Karpas-422 (cell line): ENCODE measurements around the gene C7orf33. TPM values are rescaled to one million over a fixed set of nuclear protein-coding genes. Genes with fewer than 3 reads are reported as not detected.
"Not testable (repeated sequence)": the region's sequence is repeated elsewhere in the genome, so short reads cannot be mapped to it uniquely, and the experiment has no call there.

Experiments used
- DNase-seq: peaks from one replicate; pipeline ENCODE4 v3.0.0-alpha.2; 2015
- H2AFZ ChIP-seq: fragments of 200-600 bp; sonication (generic); 2 replicates; pipeline ENCODE4 v1.6.1; 2014; ENCODE audit warnings: antibody characterized with exemption, low read length, mixed read lengths
- H3K27ac ChIP-seq: fragments of 200-600 bp; sonication (generic); 2 replicates; pipeline ENCODE4 v1.5.1; 2014; ENCODE audit warnings: mild to moderate bottlenecking, low read length, moderate library complexity
- H3K27me3 ChIP-seq: fragments of 200-600 bp; sonication (generic); 2 replicates; pipeline ENCODE4 v1.6.1; 2014; ENCODE audit warnings: low read length, mixed read lengths
- H3K36me3 ChIP-seq: fragments of 200-600 bp; sonication (generic); 2 replicates; pipeline ENCODE4 v1.6.1; 2014; ENCODE audit warnings: low read length, mixed read lengths; ENCODE audit not compliant: insufficient read depth
- H3K4me1 ChIP-seq: fragments of 200-600 bp; sonication (generic); 2 replicates; pipeline ENCODE4 v1.6.1; 2014; ENCODE audit warnings: mild to moderate bottlenecking, low read length, mixed read lengths
- H3K4me2 ChIP-seq: fragments of 200-600 bp; sonication (generic); 2 replicates; pipeline ENCODE4 v1.6.1; 2014; ENCODE audit warnings: low read length, low read depth, mild to moderate bottlenecking; ENCODE audit not compliant: poor library complexity, severe bottlenecking
- H3K4me3 ChIP-seq: fragments of 200-600 bp; sonication (generic); 2 replicates; pipeline ENCODE4 v1.5.1; 2014; ENCODE audit warnings: mild to moderate bottlenecking, antibody characterized with exemption, low read length, mixed read lengths
- H3K79me2 ChIP-seq: fragments of 200-600 bp; sonication (generic); 2 replicates; pipeline ENCODE4 v1.6.1; 2014; ENCODE audit warnings: mild to moderate bottlenecking, low read length, mixed read lengths
- H3K9ac ChIP-seq: fragments of 200-600 bp; sonication (generic); 2 replicates; pipeline ENCODE4 v1.6.0; 2014; ENCODE audit warnings: low read length
- H3K9me2 ChIP-seq: fragments of 200-600 bp; sonication (generic), shearing (Covaris generic); replicated peaks from 2 replicates; pipeline ENCODE4 v1.6.0; 2014; ENCODE audit warnings: mild to moderate bottlenecking, low read length, moderate library complexity; ENCODE audit not compliant: insufficient read depth
- H3K9me3 ChIP-seq: fragments of 300-700, 200-600 bp; sonication (generic); 2 replicates; pipeline ENCODE4 v1.6.1; 2014; ENCODE audit warnings: low read length, mixed read lengths
- H4K20me1 ChIP-seq: fragments of 200-600 bp; sonication (generic); 2 replicates; pipeline ENCODE4 v1.6.1; 2014; ENCODE audit warnings: mild to moderate bottlenecking, antibody characterized with exemption, low read length, low read depth; ENCODE audit not compliant: insufficient read depth
- total RNA-seq: library from RNA; depleted of rRNA; stranded (reverse); fragments of >200 nt; shearing (Covaris generic); gene quantifications from 2 replicates; pipeline ENCODE4 v1.2.3, GENCODE V29; 2014; ENCODE audit warnings: low replicate concordance

Gene C7orf33
- total RNA-seq, 1 experiment from 2014 or later, result not detected

GRCh38 chr7:148570973-148571372, 19.6 kb upstream of the C7orf33 start:
- H3K79me2 ChIP-seq, H3K9me2 ChIP-seq, H4K20me1 ChIP-seq, H3K4me1 ChIP-seq, H3K27ac ChIP-seq, H3K4me2 ChIP-seq, H3K36me3 ChIP-seq, H3K9me3 ChIP-seq, DNase-seq, H3K4me3 ChIP-seq, H3K27me3 ChIP-seq, H3K9ac ChIP-seq, H2AFZ ChIP-seq: not testable (repeated sequence)

- H3K36me3 ChIP-seq, result no peaks in the 10 kb centered on the region
Observed at GRCh38 chr7:148571381-148571780, 19.2 kb upstream of the C7orf33 start.

GRCh38 chr7:148572067-148572522, 18.5 kb upstream of the C7orf33 start:
- Histone ChIP-seq H2AFZ (no peak overlapping the region), H3K36me3 (no peaks in the 10 kb centered on the region), H3K9me3 (no peaks in the 10 kb centered on the region), H3K27me3 (no peaks in the 10 kb centered on the region), H3K27ac (no peak overlapping the region), H3K9me2 (no peaks in the 10 kb centered on the region), H3K4me2 (no peak overlapping the region), H3K9ac (no peak overlapping the region), H3K4me1 (no peaks in the 10 kb centered on the region), H3K4me3 (no peak overlapping the region), H4K20me1 (no peaks in the 10 kb centered on the region), H3K79me2 (no peaks in the 10 kb centered on the region)
- DNase-seq, result no peak

More at GRCh38 chr7:148571381-148571780, 19.2 kb upstream of the C7orf33 start:
- Histone ChIP-seq H3K79me2 (no peaks in the 10 kb centered on the region), H3K4me3 (no peak overlapping the region), H3K9ac (no peak overlapping the region), H4K20me1 (no peaks in the 10 kb centered on the region), H3K4me1 (no peaks in the 10 kb centered on the region), H2AFZ (no peak overlapping the region), H3K9me2 (no peaks in the 10 kb centered on the region), H3K27ac (no peak overlapping the region), H3K27me3 (no peaks in the 10 kb centered on the region), H3K9me3 (no peaks in the 10 kb centered on the region), H3K4me2 (no peak overlapping the region)
- DNase-seq, result no peak

GRCh38 chr7:148573581-148573980, 17.0 kb upstream of the C7orf33 start:
- H3K27ac ChIP-seq, H3K27me3 ChIP-seq, DNase-seq, H3K9me3 ChIP-seq, H3K9ac ChIP-seq, H3K79me2 ChIP-seq, H3K4me2 ChIP-seq, H3K4me1 ChIP-seq, H2AFZ ChIP-seq, H4K20me1 ChIP-seq, H3K36me3 ChIP-seq, H3K9me2 ChIP-seq, H3K4me3 ChIP-seq: not testable (repeated sequence)

- Histone ChIP-seq H3K27me3 (no peaks in the 10 kb centered on the region), H3K79me2 (no peaks in the 10 kb centered on the region), H3K4me1 (no peaks in the 10 kb centered on the region), H3K4me3 (no peak overlapping the region), H3K9me2 (no peaks in the 10 kb centered on the region), H3K27ac (no peak overlapping the region), H3K4me2 (no peak overlapping the region), H3K9ac (no peak overlapping the region), H2AFZ (no peak overlapping the region), H3K9me3 (no peaks in the 10 kb centered on the region), H4K20me1 (no peaks in the 10 kb centered on the region), H3K36me3 (no peaks in the 10 kb centered on the region)
- peak; percentile 90 for DNase-seq
Observed at GRCh38 chr7:148575640-148576411, 14.7 kb upstream of the C7orf33 start.

GRCh38 chr7:148579366-148579765, 11.2 kb upstream of the C7orf33 start:
- H2AFZ ChIP-seq, result no peak overlapping the region
- H3K27ac ChIP-seq, result no peak overlapping the region
- H3K4me3 ChIP-seq, result no peak overlapping the region
- no peak overlapping the region for H3K4me2 ChIP-seq
- no peaks in the 10 kb centered on the region for H3K4me1 ChIP-seq
- H3K36me3 ChIP-seq, result no peaks in the 10 kb centered on the region
- H4K20me1 ChIP-seq, result no peaks in the 10 kb centered on the region
- no peak for DNase-seq
- H3K9ac ChIP-seq, result no peak overlapping the region
- no peaks in the 10 kb centered on the region for H3K27me3 ChIP-seq
- H3K9me3 ChIP-seq, result no peaks in the 10 kb centered on the region
- H3K9me2 ChIP-seq, result no peaks in the 10 kb centered on the region
- no peaks in the 10 kb centered on the region for H3K79me2 ChIP-seq

GRCh38 chr7:148580446-148580845, 10.1 kb upstream of the C7orf33 start:
- Histone ChIP-seq H3K4me2 (no peak overlapping the region), H3K27ac (no peak overlapping the region), H3K36me3 (no peaks in the 10 kb centered on the region), H3K9me2 (no peaks in the 10 kb centered on the region), H3K9me3 (no peaks in the 10 kb centered on the region), H3K27me3 (no peaks in the 10 kb centered on the region), H3K9ac (no peak overlapping the region), H3K79me2 (no peaks in the 10 kb centered on the region), H2AFZ (no peak overlapping the region), H3K4me3 (no peak overlapping the region), H3K4me1 (no peaks in the 10 kb centered on the region), H4K20me1 (no peaks in the 10 kb centered on the region)
- no peak for DNase-seq

- no peaks in the 10 kb centered on the region for H3K9me3 ChIP-seq
- H3K9me2 ChIP-seq, result no peaks in the 10 kb centered on the region
- H3K4me1 ChIP-seq, result no peaks in the 10 kb centered on the region
- no peaks in the 10 kb centered on the region for H3K79me2 ChIP-seq
- no peaks in the 10 kb centered on the region for H4K20me1 ChIP-seq
- H3K27ac ChIP-seq, result no peak overlapping the region
- H3K36me3 ChIP-seq, result no peaks in the 10 kb centered on the region
- no peak overlapping the region for H3K9ac ChIP-seq
- H3K27me3 ChIP-seq, result no peaks in the 10 kb centered on the region
- DNase-seq, result no peak
- H3K4me3 ChIP-seq, result no peak overlapping the region
- no peak overlapping the region for H2AFZ ChIP-seq
- no peak overlapping the region for H3K4me2 ChIP-seq
Observed at GRCh38 chr7:148581624-148582023, 8.9 kb upstream of the C7orf33 start.
